Thoracic aorta (tissue), 2 donors: Measurements from ENCODE around the gene TLCD3B. TPM values are rescaled to one million over a fixed set of nuclear protein-coding genes. Genes with fewer than 3 reads are reported as not detected.

Experiments used
- ATAC-seq: fragments of 150-250 bp; one replicate; pipeline ENCODE4 v1.8.0; 2017; ENCODE audit warnings: low read depth; ENCODE audit not compliant: insufficient number of reproducible peaks, low FRiP score
- DNase-seq: peaks from one replicate; pipeline ENCODE4 v3.0.0-alpha.2; 2020; ENCODE audit warnings: low spot score
- H3K27ac ChIP-seq, 2 donors: fragments of 200-600 bp; sonication (generic); 1 replicate in 1 of 2; 2 replicates in 1 of 2; pipeline ENCODE4 v1.5.1; 2016; ENCODE audit warnings: mild to moderate bottlenecking in 2 of 2, moderate library complexity in 2 of 2
- H3K27me3 ChIP-seq: fragments of 200-600 bp; sonication (generic); replicated peaks from 2 replicates; pipeline ENCODE4 v1.6.0; 2016; ENCODE audit warnings: mild to moderate bottlenecking; ENCODE audit not compliant: insufficient read depth
- H3K36me3 ChIP-seq: fragments of 200-600 bp; sonication (generic); one replicate; pipeline ENCODE4 v1.5.1; 2016
- H3K4me1 ChIP-seq, 2 donors: fragments of 200-600 bp; sonication (generic); 1 replicate in 1 of 2; 2 replicates in 1 of 2; pipeline versions ENCODE4 v1.5.1 to v1.6.0; 2016; ENCODE audit warnings: low read depth in 2 of 2, mild to moderate bottlenecking in 1 of 2; ENCODE audit not compliant: control insufficient read depth in 1 of 2
- H3K4me3 ChIP-seq: fragments of 200-600 bp; sonication (generic); 2 replicates; pipeline ENCODE4 v1.5.1; 2016; ENCODE audit warnings: mild to moderate bottlenecking
- H3K9me3 ChIP-seq: fragments of 200-600 bp; sonication (generic); 2 replicates; pipeline ENCODE4 v1.5.1; 2016
- total RNA-seq, 2 donors: library from RNA; depleted of rRNA; stranded (reverse); fragments of >200 nt; gene quantifications; one replicate each; pipeline versions ENCODE4 v1.1.0 to v1.2.3, GENCODE V29; 2016
- TF ChIP-seq, protein P1 (sequence below): fragments of 200-600 bp; sonication (generic); IDR thresholded peaks from one replicate; pipeline ENCODE4 v1.5.1; 2019; ENCODE audit warnings: antibody characterized with exemption

TLCD3B gene
- total RNA-seq, 2 donors from 2014 or later, result not detected

DNA sequence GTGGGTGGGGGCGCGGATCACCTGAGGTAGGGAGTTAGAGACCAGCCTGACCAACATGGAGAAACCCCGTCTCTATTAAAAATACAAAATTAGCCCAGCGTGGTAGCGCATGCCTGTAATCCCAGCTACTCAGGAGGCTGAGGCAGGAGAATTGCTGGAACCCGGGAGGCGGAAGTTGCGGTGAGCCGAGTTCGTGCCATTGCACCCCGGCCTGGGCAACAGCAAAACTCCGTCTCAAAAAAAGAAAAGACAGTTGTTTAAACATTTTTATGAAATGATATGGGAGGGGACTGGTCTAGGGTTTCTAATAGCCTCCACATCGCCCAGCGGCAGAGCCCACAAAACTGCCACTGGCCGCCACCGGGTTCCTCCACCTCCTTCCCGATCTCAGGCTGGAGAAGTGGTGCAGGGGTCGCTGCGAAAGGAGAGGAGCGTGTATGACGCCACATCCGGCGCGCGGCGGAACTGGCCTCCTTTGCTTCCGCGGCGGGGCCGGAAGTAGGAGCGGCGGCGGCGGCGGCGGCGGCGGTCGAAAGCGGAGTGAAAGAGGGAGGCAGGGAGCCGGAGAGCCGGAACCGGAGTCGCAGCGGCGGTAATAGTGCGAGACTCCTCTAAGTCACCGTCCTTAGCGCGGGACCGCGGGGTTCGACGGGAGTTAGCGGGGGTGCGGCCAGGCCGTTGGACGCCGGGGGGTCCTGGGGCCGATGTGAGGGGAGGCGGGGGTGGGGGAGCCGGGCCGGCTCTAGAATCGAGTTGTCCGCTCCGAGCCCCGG lies 44.6 kb upstream of the TLCD3B start, which contains the start of gene PPP4C:
Gene PPP4C (plus strand): TSS at position 492 of the 773 bp plus-strand sequence. CDS start 384 bp downstream, outside the sequence.
- ATAC-seq (peak; percentile 76), DNase-seq (peak; percentile 60)
- no peaks in the 10 kb centered on the region for H3K9me3 ChIP-seq
- H3K27ac ChIP-seq, result peak within 1 kb of the TSS; percentile 90 to 92
- TF ChIP-seq, protein P1, sequence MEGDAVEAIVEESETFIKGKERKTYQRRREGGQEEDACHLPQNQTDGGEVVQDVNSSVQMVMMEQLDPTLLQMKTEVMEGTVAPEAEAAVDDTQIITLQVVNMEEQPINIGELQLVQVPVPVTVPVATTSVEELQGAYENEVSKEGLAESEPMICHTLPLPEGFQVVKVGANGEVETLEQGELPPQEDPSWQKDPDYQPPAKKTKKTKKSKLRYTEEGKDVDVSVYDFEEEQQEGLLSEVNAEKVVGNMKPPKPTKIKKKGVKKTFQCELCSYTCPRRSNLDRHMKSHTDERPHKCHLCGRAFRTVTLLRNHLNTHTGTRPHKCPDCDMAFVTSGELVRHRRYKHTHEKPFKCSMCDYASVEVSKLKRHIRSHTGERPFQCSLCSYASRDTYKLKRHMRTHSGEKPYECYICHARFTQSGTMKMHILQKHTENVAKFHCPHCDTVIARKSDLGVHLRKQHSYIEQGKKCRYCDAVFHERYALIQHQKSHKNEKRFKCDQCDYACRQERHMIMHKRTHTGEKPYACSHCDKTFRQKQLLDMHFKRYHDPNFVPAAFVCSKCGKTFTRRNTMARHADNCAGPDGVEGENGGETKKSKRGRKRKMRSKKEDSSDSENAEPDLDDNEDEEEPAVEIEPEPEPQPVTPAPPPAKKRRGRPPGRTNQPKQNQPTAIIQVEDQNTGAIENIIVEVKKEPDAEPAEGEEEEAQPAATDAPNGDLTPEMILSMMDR, result no peak
- H3K36me3 ChIP-seq, result peaks cover 24% of the 10 kb centered on the region
- H3K4me1 ChIP-seq, result peaks cover 12 to 31% of the 10 kb centered on the region in 2 donors
- no peaks in the 10 kb centered on the region for H3K27me3 ChIP-seq
- H3K4me3 ChIP-seq, result peak within 1 kb of the TSS; percentile 93

DNA sequence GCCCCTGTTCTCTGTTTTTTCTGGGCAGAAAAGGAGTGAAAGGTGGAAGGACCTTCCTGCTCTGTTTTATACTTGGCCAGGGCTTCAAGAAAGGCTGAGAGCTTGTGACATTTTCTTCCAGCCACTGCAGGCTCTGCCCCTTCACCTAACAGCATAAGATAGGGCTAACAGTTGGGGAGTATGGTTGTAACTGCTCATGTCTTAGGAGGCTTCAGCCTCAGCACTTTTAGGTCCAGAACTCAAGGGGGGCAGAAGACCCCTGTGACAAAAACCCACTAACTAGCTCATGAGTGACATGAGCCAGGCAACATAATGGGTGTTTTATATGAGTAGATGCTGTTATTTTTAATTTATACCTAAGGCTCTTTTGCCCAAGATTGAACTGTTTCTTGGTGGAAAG lies 39.4 kb upstream of the TLCD3B start:
- ATAC-seq, result no peak
- H3K36me3 ChIP-seq, result peaks cover 53% of the 10 kb centered on the region

DNA sequence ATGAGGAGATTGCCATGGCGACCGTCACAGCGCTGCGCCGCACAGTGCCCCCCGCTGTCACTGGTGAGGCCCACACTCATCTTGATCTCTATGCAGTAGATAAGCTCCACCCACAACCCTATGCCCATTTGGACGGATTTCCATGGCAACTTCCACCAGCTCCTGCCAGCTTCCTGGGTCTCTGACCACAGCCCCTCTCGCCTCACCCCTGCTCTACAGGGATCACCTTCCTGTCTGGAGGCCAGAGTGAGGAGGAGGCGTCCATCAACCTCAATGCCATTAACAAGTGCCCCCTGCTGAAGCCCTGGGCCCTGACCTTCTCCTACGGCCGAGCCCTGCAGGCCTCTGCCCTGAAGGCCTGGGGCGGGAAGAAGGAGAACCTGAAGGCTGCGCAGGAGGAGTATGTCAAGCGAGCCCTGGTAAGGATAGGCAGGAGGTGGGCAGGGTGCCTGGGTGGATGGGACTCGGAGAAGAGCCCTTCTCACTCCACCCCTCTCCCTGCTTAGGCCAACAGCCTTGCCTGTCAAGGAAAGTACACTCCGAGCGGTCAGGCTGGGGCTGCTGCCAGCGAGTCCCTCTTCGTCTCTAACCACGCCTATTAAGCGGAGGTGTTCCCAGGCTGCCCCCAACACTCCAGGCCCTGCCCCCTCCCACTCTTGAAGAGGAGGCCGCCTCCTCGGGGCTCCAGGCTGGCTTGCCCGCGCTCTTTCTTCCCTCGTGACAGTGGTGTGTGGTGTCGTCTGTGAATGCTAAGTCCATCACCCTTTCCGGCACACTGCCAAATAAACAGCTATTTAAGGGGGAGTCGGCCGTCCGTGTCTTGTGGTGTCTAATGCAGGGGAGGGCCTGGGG lies 38.8 kb upstream of the TLCD3B start:
- H3K4me3 ChIP-seq, result no peak overlapping the region

More for the DNA sequence above, 39.4 kb upstream of the TLCD3B start:
- TF ChIP-seq, protein P1, result no peak
- no peak overlapping the region for H3K4me3 ChIP-seq
- no peaks in the 10 kb centered on the region for H3K9me3 ChIP-seq
- peaks cover 27 to 51% of the 10 kb centered on the region in 2 donors for H3K4me1 ChIP-seq
- H3K27ac ChIP-seq, result no peak overlapping the region
- no peaks in the 10 kb centered on the region for H3K27me3 ChIP-seq
- no peak for DNase-seq

DNA sequence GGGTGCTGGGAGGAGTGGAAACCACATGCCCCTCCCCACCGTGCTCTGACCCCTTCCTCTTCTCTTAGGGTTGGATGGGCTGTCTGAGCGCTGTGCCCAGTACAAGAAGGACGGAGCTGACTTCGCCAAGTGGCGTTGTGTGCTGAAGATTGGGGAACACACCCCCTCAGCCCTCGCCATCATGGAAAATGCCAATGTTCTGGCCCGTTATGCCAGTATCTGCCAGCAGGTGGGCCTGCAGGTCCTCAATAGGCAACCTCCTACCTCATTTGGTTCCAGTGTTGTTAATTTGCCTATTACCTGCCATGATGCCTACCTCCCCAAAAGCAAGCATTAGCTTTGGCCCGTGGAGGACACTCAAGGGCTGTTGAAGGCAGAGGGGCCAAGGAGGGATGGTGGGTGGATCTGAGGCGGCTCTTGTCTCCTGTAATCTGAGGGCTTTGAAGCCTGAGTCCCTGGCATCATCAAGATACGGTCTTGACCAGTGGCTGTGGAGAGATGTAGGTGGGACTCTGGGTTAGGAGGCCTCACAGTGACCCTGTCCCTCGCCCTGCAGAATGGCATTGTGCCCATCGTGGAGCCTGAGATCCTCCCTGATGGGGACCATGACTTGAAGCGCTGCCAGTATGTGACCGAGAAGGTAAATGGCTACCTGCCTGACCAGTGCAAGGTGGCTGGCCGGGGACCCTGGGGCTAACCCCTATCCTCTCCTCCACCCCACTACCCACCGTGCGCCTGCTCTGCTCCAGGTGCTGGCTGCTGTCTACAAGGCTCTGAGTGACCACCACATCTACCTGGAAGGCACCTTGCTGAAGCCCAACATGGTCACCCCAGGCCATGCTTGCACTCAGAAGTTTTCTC lies 37.9 kb upstream of the TLCD3B start:
- H3K4me3 ChIP-seq, result no peak overlapping the region
- peaks cover 53% of the 10 kb centered on the region for H3K36me3 ChIP-seq
- H3K4me1 ChIP-seq, result peaks cover 23 to 43% of the 10 kb centered on the region in 2 donors
- ATAC-seq (no peak), DNase-seq (no peak)
- H3K27me3 ChIP-seq, result no peaks in the 10 kb centered on the region
- TF ChIP-seq, protein P1, result peak; percentile 34
- H3K9me3 ChIP-seq, result no peaks in the 10 kb centered on the region
- peak overlapping the region; percentile 20 to 44 for H3K27ac ChIP-seq

More for the DNA sequence above, 38.8 kb upstream of the TLCD3B start:
- Histone ChIP-seq H3K4me1 (peaks cover 23 to 45% of the 10 kb centered on the region in 2 donors), H3K27me3 (no peaks in the 10 kb centered on the region), H3K27ac (no peak overlapping the region), H3K36me3 (peaks cover 53% of the 10 kb centered on the region), H3K9me3 (no peaks in the 10 kb centered on the region)
- TF ChIP-seq, protein P1, result no peak
- no peak for DNase-seq
- no peak for ATAC-seq
